KG1 (cell line): ENCODE data around the gene IPO5.

ENCODE experiments used
- DNase-seq: peaks from one replicate; lab custom pipeline; 2025; lab: John Stamatoyannopoulos, UW

The IPO5 gene

DNA sequence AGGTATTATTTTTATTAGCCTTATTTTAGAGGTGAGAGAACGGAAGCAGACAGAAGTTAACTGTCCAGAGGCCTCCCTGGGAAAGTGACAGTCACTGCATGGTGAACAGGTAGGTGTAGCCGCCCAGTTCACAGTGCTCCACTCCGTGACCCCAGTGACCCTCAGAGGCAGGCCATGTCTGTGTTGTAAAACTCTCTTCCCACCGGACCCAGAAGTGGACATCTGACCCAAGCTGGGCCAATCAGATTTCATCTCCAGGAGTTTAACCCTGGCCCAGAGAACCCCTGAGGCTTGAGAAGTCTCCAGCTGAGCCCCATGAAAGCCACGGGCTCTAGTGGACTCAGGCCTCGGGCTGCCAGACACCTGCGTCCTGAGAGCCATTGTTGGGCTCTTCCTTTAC is 105.8 kb downstream of the IPO5 start:
- DNase-seq: no peak

DNA sequence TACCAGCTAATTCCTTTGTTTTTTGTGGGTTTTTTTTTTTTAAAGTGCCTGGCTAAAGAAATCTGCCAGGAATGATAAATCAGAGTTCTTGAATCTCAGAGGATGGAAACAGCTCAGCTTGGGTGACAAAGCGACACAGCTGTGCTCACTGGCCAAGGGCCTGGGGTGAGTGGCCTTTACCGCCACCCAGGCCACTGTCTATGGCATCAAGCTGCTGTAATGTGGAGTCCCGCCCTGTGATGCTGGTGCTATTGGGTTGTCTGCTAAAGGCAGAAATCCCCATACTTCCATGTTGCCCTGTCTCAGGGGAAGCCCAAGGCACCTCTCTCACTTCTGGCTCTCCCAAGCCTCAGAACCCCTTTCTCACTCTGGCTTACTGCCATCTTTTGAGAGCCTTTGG is 106.8 kb downstream of the IPO5 start:
- DNase-seq: no peak

- DNase-seq: no peak
Observed at GRCh38 chr13:98065468-98065867, 112.0 kb downstream of the IPO5 start.

DNA sequence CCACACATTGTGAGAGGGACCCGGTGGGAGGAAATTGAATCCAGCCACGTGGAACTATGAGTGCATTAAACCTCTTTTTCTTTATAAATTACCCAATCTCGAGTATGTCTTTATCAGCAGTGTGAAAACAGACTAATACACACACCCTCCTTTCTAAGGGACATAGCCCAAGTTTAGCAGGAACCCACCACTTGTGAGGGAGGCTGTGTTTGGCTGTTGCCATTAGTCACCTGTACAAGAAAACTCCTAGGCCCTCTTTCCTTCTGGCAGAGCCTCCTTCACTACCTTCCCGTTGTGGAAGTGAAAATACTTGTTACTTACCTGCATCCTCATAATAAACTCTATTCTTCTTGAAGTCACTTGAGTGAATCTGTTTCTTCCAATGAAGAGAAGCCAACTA is 113.2 kb downstream of the IPO5 start:
- no peak for DNase-seq

- no peak for DNase-seq
Observed at GRCh38 chr13:98068521-98068920, 115.0 kb downstream of the IPO5 start.

DNA sequence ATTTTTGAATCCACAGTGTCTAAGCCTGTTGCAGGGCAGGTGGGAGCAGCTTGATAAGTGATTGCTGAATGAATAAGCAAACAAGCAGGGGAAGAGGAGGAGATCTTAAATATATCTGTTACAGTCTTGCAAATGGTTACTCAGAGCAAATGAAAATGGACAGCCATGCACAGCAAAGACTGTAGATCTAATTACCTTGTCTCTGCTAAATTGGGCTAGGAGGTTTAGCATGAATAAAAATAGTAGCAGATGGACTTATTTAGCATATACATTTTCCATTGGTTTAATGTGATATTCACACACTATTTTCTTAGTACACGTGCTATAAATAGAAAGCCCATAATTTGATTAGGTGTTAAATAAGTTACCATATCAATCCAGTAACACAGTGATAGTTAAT is 116.5 kb downstream of the IPO5 start:
- no peak for DNase-seq

DNA sequence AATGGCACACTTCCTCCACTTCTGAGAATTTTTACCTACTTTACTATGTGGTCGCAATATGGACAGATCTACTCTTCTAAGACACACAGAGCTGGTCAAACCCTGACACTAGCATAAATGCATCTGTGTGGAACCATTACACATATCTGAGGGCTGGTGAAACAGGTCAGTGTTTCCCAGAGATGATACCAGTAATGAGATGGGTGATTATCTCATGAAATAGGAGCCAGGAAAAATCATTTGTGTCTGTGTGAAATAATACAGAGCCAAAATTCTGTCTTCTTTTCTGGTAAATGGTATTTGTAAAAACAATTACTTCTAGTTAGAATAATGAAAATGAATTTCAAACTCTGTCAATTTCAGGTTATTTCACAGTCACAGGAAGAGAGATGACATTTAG is 117.8 kb downstream of the IPO5 start:
- no peak for DNase-seq

DNA sequence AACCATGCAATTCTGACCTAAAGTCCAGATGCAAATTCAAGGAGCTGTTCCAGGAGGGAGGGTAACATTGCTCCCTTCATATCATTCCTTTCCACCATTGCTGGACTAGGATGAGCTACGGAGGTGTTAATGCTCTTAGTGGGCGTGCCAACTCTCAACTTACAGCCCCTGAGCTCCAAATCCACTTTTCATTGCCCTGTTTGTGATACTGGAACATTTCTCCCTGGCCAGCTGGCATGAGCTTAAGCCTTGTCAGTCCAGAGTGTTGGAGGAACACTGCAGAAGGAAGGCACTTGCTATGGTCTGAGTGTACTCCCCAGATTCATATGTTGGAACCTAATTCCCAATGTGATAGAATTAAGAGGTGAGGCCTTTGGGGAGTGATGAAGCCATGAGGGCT is 119.0 kb downstream of the IPO5 start:
- no peak for DNase-seq
